Heart right ventricle (tissue), 16 donors: ENCODE results near the gene TOR3A. TPM values are rescaled to one million over a fixed set of nuclear protein-coding genes. Genes with fewer than 3 reads are reported as not detected.

Experiments used
- ATAC-seq, 8 donors: fragments of 200-7000 bp; cut with Tn5 transposase; one replicate each; pipeline ENCODE4 v1.9.1; 2020; ENCODE audit warnings: mild to moderate bottlenecking in 8 of 8, moderate library complexity in 8 of 8, moderate number of reproducible peaks in 1 of 8
- DNase-seq, 2 donors: peaks; one replicate each; pipeline ENCODE4 v3.0.0-alpha.2; 2020
- H3K27ac ChIP-seq, 10 donors: fragments of 200-600 bp; sonication (generic) in 2 of 10; one replicate each; pipeline versions ENCODE4 v1.5.0 to v1.8.0; 2020 to 2022; ENCODE audit warnings: mild to moderate bottlenecking in 3 of 10
- H3K27me3 ChIP-seq, 7 donors: fragments of 200-600 bp; one replicate each; pipeline ENCODE4 v1.8.0; 2021 to 2022; ENCODE audit warnings: mild to moderate bottlenecking in 2 of 7
- H3K36me3 ChIP-seq, 9 donors: fragments of 200-600 bp; sonication (generic) in 1 of 9; one replicate each; pipeline versions ENCODE4 v1.5.0 to v1.8.0; 2020 to 2022; ENCODE audit warnings: mild to moderate bottlenecking in 2 of 9
- H3K4me1 ChIP-seq, 9 donors: fragments of 200-600 bp; sonication (generic) in 1 of 9; one replicate each; pipeline versions ENCODE4 v1.5.0 to v1.8.0; 2020 to 2022; ENCODE audit warnings: mild to moderate bottlenecking in 4 of 9
- H3K4me3 ChIP-seq, 10 donors: fragments of 200-600 bp; sonication (generic) in 2 of 10; one replicate each; pipeline versions ENCODE4 v1.5.0 to v1.8.0; 2020 to 2022; ENCODE audit warnings: mild to moderate bottlenecking in 7 of 10, moderate library complexity in 2 of 10
- H3K9me3 ChIP-seq, 11 donors: fragments of 200-600 bp in 10 of 11; sonication (generic) in 2 of 11; one replicate each; pipeline versions ENCODE4 v1.5.0 to v1.8.0; 2013 to 2022; ENCODE audit warnings: mild to moderate bottlenecking in 2 of 11, control low read depth in 1 of 11, moderate library complexity in 1 of 11
- WGBS, 2 donors: extraction: QIAGEN DNeasy Blood & Tissue Kit; methylation state at CpG; one replicate each; pipeline ENCODE4 v1.1.7; 2013; ENCODE audit warnings: inconsistent platforms in 1 of 2; 5-methylcytosine and 5-hydroxymethylcytosine counted together
- intact Hi-C, 10 donors: fragments of 100-400 bp; cut with DNase I; formaldehyde crosslinking; loops; one replicate each; pipeline versions ENCODE4 v1.11.1 to v1.14.2; 2022
- polyA plus RNA-seq, 2 donors: library from polyadenylated mRNA; stranded (reverse); fragments of 200-250 nt; gene quantifications; one replicate each; pipeline ENCODE4 v1.2.3, GENCODE V29; 2013
- total RNA-seq, 10 donors: library from RNA; stranded (reverse); fragmentation: NEBNext Ultra II Directional in 3 of 10; extraction: Animal tissue kit (Norgen Biotek cat#: 25700) in 3 of 10; gene quantifications; one replicate each; pipeline versions ENCODE4 v1.2.1 to v1.2.4, GENCODE V29; 2021 to 2023
- TF ChIP-seq, protein P1 (sequence below), 9 donors: fragments of 200-600 bp; sonication (generic) in 2 of 9; IDR thresholded peaks; one replicate each; pipeline versions ENCODE4 v1.5.0 to v1.8.0; 2021 to 2022; ENCODE audit warnings: antibody characterized with exemption in 9 of 9, mild to moderate bottlenecking in 5 of 9, moderate library complexity in 1 of 9
- donor health status: Arrhythmogenic right ventricular cardiomyopathy.
- donor health status: ischemic (EF 13 %, LVEDD 7.1; RV severe dilation, severe dysfunction).
- donor health status: healthy with polysubstance abuse.
- donor health status: DM: no; HTN: yes; CAD: no.
- donor health status: DM: no; HTN: no; CAD: no.
- donor health status: ischemic (EF 25% LVEDD 6.9; RV normal size, moderate dysfunction).
- donor health status: ischemic (EF 25% LVEDD 5.7; RV mildly dilated, moderate dysfunction).
- donor health status: healthy.
- donor health status: DM: yes; HTN: yes; CAD: no.
- donor health status: Ischemic cardiomyopathy.
- donor health status: ischemic (EF 35%, LVEDD 5.7; RV mildly dilated, moderate dysfunction).
- donor health status: nonischemic (EF 11% LVEDD 7.7; RV severe dilation, severe dysfunction).
- donor health status: DM: yes; HTN: yes; CAD: no.
- donor health status: PGD.
- donor health status: ischemic (EF 29% LVEDD 5.4; RV normal size, mild dysfunction).
- donor health status: nonischemic (EF 23%, LVEDD 6.1; RV moderate dilation, normal function).

The TOR3A gene
- total and polyA plus RNA-seq, 12 donors, result 5.9 to 18.0 (median 10.9) TPM

DNA sequence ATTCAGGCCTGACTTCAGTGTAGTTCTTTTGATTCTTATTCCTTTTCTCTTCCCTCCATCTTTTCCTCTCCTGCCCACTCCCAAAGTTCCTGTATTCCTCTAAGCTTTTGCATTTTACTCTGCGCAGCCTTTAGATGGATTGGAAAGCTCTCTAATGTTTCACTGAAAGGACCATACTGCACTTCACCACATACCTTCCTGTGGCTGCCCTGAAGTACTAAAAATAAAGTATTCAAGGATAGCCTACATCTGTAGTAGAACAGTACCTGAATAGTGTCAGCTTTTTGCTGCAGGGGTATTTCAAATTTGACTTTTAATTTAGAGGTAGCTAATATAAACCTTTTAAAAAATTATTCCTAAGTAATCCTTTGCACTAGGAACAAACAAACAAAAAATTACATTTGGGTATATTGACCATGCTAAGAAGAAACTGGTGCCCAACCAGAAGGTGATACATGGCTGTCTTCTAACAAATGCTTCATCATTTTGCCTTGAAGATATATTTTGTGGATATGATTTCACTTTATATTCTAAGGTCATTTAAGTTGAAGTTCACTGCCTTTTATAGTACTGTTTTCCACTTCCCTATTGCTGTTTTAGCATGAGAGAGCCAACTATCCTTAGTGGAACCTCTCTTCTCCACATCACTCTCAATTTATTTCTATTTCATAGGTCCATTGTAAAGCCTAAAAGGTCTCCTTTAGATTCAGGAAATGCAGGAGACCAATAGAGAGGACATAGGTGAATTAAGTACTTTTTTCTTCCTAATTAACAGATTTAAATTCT lies 33.3 kb upstream of the TOR3A start:
- Histone ChIP-seq H3K36me3 (peaks cover 0 to 33% (median 0%) of the 10 kb centered on the region in 9 donors), H3K27ac (no peak overlapping the region), H3K27me3 (no peaks in the 10 kb centered on the region), H3K9me3 (no peaks in the 10 kb centered on the region), H3K4me1 (peaks cover 0 to 21% (median 6%) of the 10 kb centered on the region in 9 donors), H3K4me3 (no peak overlapping the region)
- ATAC-seq, result peak in 2 of 8 donors; percentile 53 to 56
- intact Hi-C loops, result no loop called here
- 72 to 88% methylated on average over 1 of the region's 1 CpG for WGBS, 2 donors
- TF ChIP-seq, protein P1, sequence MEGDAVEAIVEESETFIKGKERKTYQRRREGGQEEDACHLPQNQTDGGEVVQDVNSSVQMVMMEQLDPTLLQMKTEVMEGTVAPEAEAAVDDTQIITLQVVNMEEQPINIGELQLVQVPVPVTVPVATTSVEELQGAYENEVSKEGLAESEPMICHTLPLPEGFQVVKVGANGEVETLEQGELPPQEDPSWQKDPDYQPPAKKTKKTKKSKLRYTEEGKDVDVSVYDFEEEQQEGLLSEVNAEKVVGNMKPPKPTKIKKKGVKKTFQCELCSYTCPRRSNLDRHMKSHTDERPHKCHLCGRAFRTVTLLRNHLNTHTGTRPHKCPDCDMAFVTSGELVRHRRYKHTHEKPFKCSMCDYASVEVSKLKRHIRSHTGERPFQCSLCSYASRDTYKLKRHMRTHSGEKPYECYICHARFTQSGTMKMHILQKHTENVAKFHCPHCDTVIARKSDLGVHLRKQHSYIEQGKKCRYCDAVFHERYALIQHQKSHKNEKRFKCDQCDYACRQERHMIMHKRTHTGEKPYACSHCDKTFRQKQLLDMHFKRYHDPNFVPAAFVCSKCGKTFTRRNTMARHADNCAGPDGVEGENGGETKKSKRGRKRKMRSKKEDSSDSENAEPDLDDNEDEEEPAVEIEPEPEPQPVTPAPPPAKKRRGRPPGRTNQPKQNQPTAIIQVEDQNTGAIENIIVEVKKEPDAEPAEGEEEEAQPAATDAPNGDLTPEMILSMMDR (IDR thresholded peaks at IDR 0.05), result no peak
- DNase-seq, result no peak

DNA sequence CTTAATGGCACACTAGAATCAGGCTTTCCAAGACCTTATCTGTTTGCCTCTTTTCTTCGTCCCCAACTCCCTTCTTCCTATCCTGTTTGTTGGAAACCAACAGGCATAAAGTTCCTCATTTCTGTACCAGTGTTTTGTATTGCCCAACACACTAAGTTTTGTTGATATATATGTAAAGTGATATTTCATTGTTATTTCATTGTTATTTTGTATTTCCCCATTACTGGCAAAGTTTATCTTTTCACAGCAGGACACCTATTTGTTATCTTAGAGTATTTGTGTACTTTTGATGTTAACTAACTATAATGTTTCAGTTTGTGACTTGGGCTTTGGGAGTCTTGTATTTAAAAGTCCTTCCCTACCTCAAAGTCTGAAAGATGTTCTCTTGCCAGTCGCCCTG lies 29.1 kb upstream of the TOR3A start:
- Histone ChIP-seq H3K27me3 (no peaks in the 10 kb centered on the region), H3K36me3 (peaks cover 0 to 53% (median 13%) of the 10 kb centered on the region in 9 donors), H3K9me3 (peaks cover 0 to 8% (median 0%) of the 10 kb centered on the region in 11 donors), H3K27ac (no peak overlapping the region), H3K4me3 (no peak overlapping the region), H3K4me1 (peaks cover 0 to 11% (median 6%) of the 10 kb centered on the region in 9 donors)
- intact Hi-C loops, result no loop called here
- WGBS, 2 donors, result 82 to 89% methylated on average over 2 of the region's 2 CpGs
- TF ChIP-seq, protein P1 (IDR thresholded peaks at IDR 0.05), result no peak
- ATAC-seq (no peak), DNase-seq (no peak)

DNA sequence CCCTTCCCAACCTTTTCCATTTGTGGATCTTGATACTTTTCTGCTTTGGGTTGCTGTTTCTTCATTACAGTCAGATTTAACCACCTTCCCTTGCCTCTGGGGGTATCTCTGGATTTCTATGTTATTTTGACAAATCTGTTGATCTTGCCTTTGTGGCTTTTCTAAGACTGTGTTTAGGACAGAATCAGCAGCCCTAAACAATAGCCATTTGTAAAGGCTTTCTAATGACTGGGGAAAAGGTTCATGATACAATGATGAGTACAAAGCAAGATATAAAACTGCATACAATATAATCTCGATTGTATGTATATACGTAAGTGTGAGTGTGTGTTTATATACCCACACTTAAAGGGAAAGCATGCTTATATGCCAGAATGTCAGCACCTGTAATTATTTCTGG lies 28.4 kb upstream of the TOR3A start:
- H3K36me3 ChIP-seq, result peaks cover 0 to 57% (median 13%) of the 10 kb centered on the region in 9 donors
- WGBS, 2 donors, result 91 to 92% methylated on average over 2 of the region's 2 CpGs
- no peaks in the 10 kb centered on the region for H3K27me3 ChIP-seq
- H3K27ac ChIP-seq, result no peak overlapping the region
- peaks cover 0 to 11% (median 0%) of the 10 kb centered on the region in 9 donors for H3K4me1 ChIP-seq
- ATAC-seq, result no peak
- TF ChIP-seq, protein P1 (IDR thresholded peaks at IDR 0.05), result no peak
- no peak for DNase-seq
- no peak overlapping the region for H3K4me3 ChIP-seq
- H3K9me3 ChIP-seq, result peaks cover 0 to 8% (median 0%) of the 10 kb centered on the region in 11 donors
- intact Hi-C loops, result no loop called here

DNA sequence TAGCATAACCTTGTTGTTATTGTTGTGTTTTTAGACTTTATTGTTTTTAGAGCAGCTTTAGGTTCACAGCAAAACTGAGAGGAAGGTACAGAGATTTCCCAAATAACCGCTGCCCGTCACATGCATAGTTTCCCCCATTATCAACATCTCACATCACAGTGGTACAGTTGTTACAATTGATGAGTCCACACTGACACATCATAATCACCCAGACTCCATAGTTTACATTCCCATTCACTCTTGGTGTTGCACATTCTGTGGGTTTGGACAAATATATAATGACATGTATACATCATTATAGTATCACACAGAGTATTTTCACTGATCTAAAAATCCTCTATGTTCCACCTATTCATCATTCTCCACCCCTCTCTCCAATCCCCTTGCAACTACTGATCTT lies 25.9 kb upstream of the TOR3A start:
- DNase-seq (no peak), ATAC-seq (no peak)
- H3K27ac ChIP-seq, result no peak overlapping the region
- intact Hi-C loops, result no loop called here
- 98 to 100% methylated on average over 2 of the region's 2 CpGs for WGBS, 2 donors
- peaks cover 0 to 8% (median 0%) of the 10 kb centered on the region in 11 donors for H3K9me3 ChIP-seq
- peaks cover 0 to 64% (median 13%) of the 10 kb centered on the region in 9 donors for H3K36me3 ChIP-seq
- H3K4me1 ChIP-seq, result peaks cover 0 to 16% (median 0%) of the 10 kb centered on the region in 9 donors
- no peak overlapping the region for H3K4me3 ChIP-seq
- H3K27me3 ChIP-seq, result no peaks in the 10 kb centered on the region
- TF ChIP-seq, protein P1 (IDR thresholded peaks at IDR 0.05), result no peak
